HG03280 (cell line): ENCODE measurements around the gene ZNF653.

Experiments used
- ATAC-seq: cut with Tn5 transposase; IDR thresholded peaks from one replicate; pipeline ENCODE4 v1.9.1; 2021; ENCODE audit warnings: mild to moderate bottlenecking, moderate library complexity; ENCODE audit not compliant: unreplicated experiment

Gene ZNF653

GRCh38 chr19:11505504-11506100 lies at the start of gene ZNF653:
ZNF653 (minus strand) TSS chr19:11505839; CDS start chr19:11505786, 53 bp downstream.
- ATAC-seq, result peak; percentile 56

GRCh38 chr19:11555246-11555645 lies 49.6 kb upstream of the ZNF653 start:
- ATAC-seq, result no peak

- no peak for ATAC-seq
Observed at GRCh38 chr19:11554160-11554559, 48.5 kb upstream of the ZNF653 start.

- ATAC-seq, result no peak
Observed at GRCh38 chr19:11552666-11553372, 47.2 kb upstream of the ZNF653 start.

GRCh38 chr19:11551603-11552235 lies 46.1 kb upstream of the ZNF653 start:
- ATAC-seq, result no peak

- no peak for ATAC-seq
Observed at GRCh38 chr19:11550265-11550664, 44.6 kb upstream of the ZNF653 start.

- no peak for ATAC-seq
Observed at GRCh38 chr19:11549386-11549953, 43.8 kb upstream of the ZNF653 start.

GRCh38 chr19:11547929-11548700 lies 42.5 kb upstream of the ZNF653 start:
- ATAC-seq, result no peak

- no peak for ATAC-seq
Observed at GRCh38 chr19:11541238-11541637, 35.6 kb upstream of the ZNF653 start.

- ATAC-seq, result no peak
Observed at GRCh38 chr19:11540645-11541044, 35.0 kb upstream of the ZNF653 start.

- ATAC-seq, result no peak
Observed at GRCh38 chr19:11539495-11540365, 34.1 kb upstream of the ZNF653 start.

GRCh38 chr19:11538232-11539036 lies 32.8 kb upstream of the ZNF653 start, which contains the start of gene CNN1:
CNN1 (plus strand) TSS chr19:11538851; CDS start chr19:11538928, 77 bp downstream.
- no peak for ATAC-seq

- ATAC-seq, result peak; percentile 76
Observed at GRCh38 chr19:11535792-11536595, 30.4 kb upstream of the ZNF653 start.

- no peak for ATAC-seq
Observed at GRCh38 chr19:11534948-11535347, 29.3 kb upstream of the ZNF653 start.

- ATAC-seq, result no peak
Observed at GRCh38 chr19:11534538-11534937, 28.9 kb upstream of the ZNF653 start.

- ATAC-seq, result no peak
Observed at GRCh38 chr19:11530432-11530831, 24.8 kb upstream of the ZNF653 start.

GRCh38 chr19:11528551-11529341 lies 23.1 kb upstream of the ZNF653 start, which contains the start of gene ECSIT:
ECSIT (minus strand) TSS chr19:11529134; CDS start chr19:11519170, 9,964 bp downstream.
- peak; percentile 93 for ATAC-seq
